Mesothelial cell of epicardium (in vitro differentiated cells): Measurements from ENCODE around the gene RP2. TPM values are rescaled to one million over a fixed set of nuclear protein-coding genes. Genes with fewer than 3 reads are reported as not detected.

Source experiments
- DNase-seq, 2 experiments: peaks; one replicate each; pipeline ENCODE4 v3.0.0; 2021; ENCODE audit warnings: low spot score in 2 of 2; ENCODE audit not compliant: unreplicated experiment in 2 of 2
- H3K27ac Mint-ChIP-seq: 2 replicates; pipeline ENCODE4 v1.8.0; 2021; ENCODE audit warnings: mixed read lengths
- H3K27me3 Mint-ChIP-seq: 2 replicates; pipeline ENCODE4 v1.8.0; 2021; ENCODE audit warnings: low read depth, mixed read lengths
- H3K36me3 Mint-ChIP-seq: 2 replicates; pipeline ENCODE4 v1.8.0; 2021; ENCODE audit warnings: mixed read lengths
- H3K4me1 Mint-ChIP-seq: 2 replicates; pipeline ENCODE4 v1.8.0; 2021; ENCODE audit warnings: mixed read lengths
- H3K4me3 Mint-ChIP-seq: 2 replicates; pipeline ENCODE4 v1.8.0; 2021; ENCODE audit warnings: mild to moderate bottlenecking, moderate library complexity, mixed read lengths
- H3K9me3 Mint-ChIP-seq: 2 replicates; pipeline ENCODE4 v1.8.0; 2021; ENCODE audit warnings: mixed read lengths
- CTCF ChIP-seq: fragments of 200-600 bp; sonication (generic); IDR thresholded peaks from one replicate; pipeline ENCODE4 v1.5.0; 2021; ENCODE audit warnings: antibody characterized with exemption; ENCODE audit not compliant: unreplicated experiment
- total RNA-seq: library from RNA; stranded (reverse); gene quantifications from 3 replicates; pipeline ENCODE4 v1.2.1, GENCODE V29; 2021

The RP2 gene
- total RNA-seq, 1 donor from 2014 or later, result 8.1 TPM

- Mint-ChIP-seq H3K9me3 (peaks cover 41% of the 10 kb centered on the region), H3K36me3 (peaks cover 23% of the 10 kb centered on the region), H3K27me3 (no peaks in the 10 kb centered on the region), H3K4me3 (no peak overlapping the region), H3K27ac (no peak overlapping the region), H3K4me1 (no peaks in the 10 kb centered on the region)
- no peak for DNase-seq
- no peak for TF ChIP-seq CTCF
These were observed 29.9 kb downstream of the RP2 start for GRCh38 chrX:46866726-46867125.

GRCh38 chrX:46873746-46874145 is 36.9 kb downstream of the RP2 start:
- H3K27me3 Mint-ChIP-seq, result no peaks in the 10 kb centered on the region
- no peak overlapping the region for H3K4me3 Mint-ChIP-seq
- TF ChIP-seq CTCF, result no peak
- no peak overlapping the region for H3K27ac Mint-ChIP-seq
- peaks cover 3% of the 10 kb centered on the region for H3K36me3 Mint-ChIP-seq
- DNase-seq, result no peak
- H3K4me1 Mint-ChIP-seq, result peaks cover 2% of the 10 kb centered on the region
- H3K9me3 Mint-ChIP-seq, result peaks cover 11% of the 10 kb centered on the region

- Mint-ChIP-seq H3K4me3 (no peak overlapping the region), H3K27me3 (no peaks in the 10 kb centered on the region), H3K4me1 (peaks cover 2% of the 10 kb centered on the region), H3K36me3 (peaks cover 3% of the 10 kb centered on the region), H3K27ac (no peak overlapping the region), H3K9me3 (peaks cover 9% of the 10 kb centered on the region)
- no peak for TF ChIP-seq CTCF
- no peak for DNase-seq
These were observed 40.1 kb downstream of the RP2 start for GRCh38 chrX:46876901-46877300.

- DNase-seq, result no peak
- no peak for TF ChIP-seq CTCF
- Mint-ChIP-seq H3K4me3 (no peak overlapping the region), H3K36me3 (peaks cover 3% of the 10 kb centered on the region), H3K27me3 (no peaks in the 10 kb centered on the region), H3K9me3 (peaks cover 12% of the 10 kb centered on the region), H3K4me1 (no peaks in the 10 kb centered on the region), H3K27ac (no peak overlapping the region)
These were observed 45.4 kb downstream of the RP2 start for GRCh38 chrX:46882266-46882665.

GRCh38 chrX:46884799-46885198 is 48.0 kb downstream of the RP2 start:
- TF ChIP-seq CTCF, result no peak

GRCh38 chrX:46898207-46898606 is 61.4 kb downstream of the RP2 start:
- DNase-seq, result no peak
- H3K36me3 Mint-ChIP-seq, result no peaks in the 10 kb centered on the region
- TF ChIP-seq CTCF, result no peak
- H3K9me3 Mint-ChIP-seq, result peaks cover 13% of the 10 kb centered on the region
- H3K4me3 Mint-ChIP-seq, result no peak overlapping the region
- H3K27me3 Mint-ChIP-seq, result no peaks in the 10 kb centered on the region
- H3K27ac Mint-ChIP-seq, result no peak overlapping the region
- no peaks in the 10 kb centered on the region for H3K4me1 Mint-ChIP-seq

More at GRCh38 chrX:46884799-46885198, 48.0 kb downstream of the RP2 start:
- Mint-ChIP-seq H3K27ac (no peak overlapping the region), H3K36me3 (no peaks in the 10 kb centered on the region), H3K9me3 (peaks cover 7% of the 10 kb centered on the region), H3K4me3 (no peak overlapping the region), H3K27me3 (no peaks in the 10 kb centered on the region), H3K4me1 (no peaks in the 10 kb centered on the region)
- DNase-seq, result no peak
